Measurements from ENCODE around the gene TMEM132E. TPM values are rescaled to one million over a fixed set of nuclear protein-coding genes. Genes with fewer than 3 reads are reported as not detected.

TMEM132E gene
- total and polyA plus RNA-seq, 3 donors from 2014 or later: 2.6 to 3.6 (median 3.1) TPM

DNA sequence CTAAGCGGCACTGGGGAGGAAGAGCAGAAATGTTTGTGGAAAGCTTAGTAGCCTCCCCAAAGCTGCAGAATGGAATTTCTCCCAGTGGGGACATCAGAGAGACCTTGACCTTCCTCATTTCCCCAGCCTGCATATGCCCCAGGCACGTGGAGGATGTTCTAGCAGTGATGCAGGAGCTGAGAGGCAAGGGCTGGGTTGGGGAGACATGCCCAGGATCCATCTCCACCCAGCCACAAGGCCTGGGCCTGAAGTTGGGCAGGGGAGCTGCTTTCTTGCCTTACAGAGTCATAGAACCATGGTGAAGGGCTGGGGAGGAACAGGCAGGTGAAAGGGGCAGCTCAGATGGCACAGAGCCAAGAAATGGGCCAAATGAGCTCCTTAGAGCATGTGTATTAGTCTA, 104.0 kb downstream of the TMEM132E start:
- Histone ChIP-seq H3K27ac (no peak overlapping the region), H3K9me3 (no peaks in the 10 kb centered on the region), H3K4me3 (no peak overlapping the region), H3K4me1 (no peaks in the 10 kb centered on the region), H3K27me3 (no peaks in the 10 kb centered on the region), H3K36me3 (ENCODE audit: low read depth, missing control alignments) (no peaks in the 10 kb centered on the region)
- TF ChIP-seq POLR2A (IDR thresholded peaks at IDR 0.05): no peak
- TF ChIP-seq, protein P1, sequence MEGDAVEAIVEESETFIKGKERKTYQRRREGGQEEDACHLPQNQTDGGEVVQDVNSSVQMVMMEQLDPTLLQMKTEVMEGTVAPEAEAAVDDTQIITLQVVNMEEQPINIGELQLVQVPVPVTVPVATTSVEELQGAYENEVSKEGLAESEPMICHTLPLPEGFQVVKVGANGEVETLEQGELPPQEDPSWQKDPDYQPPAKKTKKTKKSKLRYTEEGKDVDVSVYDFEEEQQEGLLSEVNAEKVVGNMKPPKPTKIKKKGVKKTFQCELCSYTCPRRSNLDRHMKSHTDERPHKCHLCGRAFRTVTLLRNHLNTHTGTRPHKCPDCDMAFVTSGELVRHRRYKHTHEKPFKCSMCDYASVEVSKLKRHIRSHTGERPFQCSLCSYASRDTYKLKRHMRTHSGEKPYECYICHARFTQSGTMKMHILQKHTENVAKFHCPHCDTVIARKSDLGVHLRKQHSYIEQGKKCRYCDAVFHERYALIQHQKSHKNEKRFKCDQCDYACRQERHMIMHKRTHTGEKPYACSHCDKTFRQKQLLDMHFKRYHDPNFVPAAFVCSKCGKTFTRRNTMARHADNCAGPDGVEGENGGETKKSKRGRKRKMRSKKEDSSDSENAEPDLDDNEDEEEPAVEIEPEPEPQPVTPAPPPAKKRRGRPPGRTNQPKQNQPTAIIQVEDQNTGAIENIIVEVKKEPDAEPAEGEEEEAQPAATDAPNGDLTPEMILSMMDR (IDR thresholded peaks at IDR 0.05): no peak
- intact Hi-C loops (cut with DNase I; ENCODE audit: low total_unique reads): no loop called here
- DNase-seq: no peak
- 42 to 49% methylated on average over 2 of the region's 2 CpGs for WGBS, 2 donors

Other genes with a start within 250 kb of the TMEM132E start
- gene CCL13, start 223.1 kb upstream of the TMEM132E start, total RNA-seq: not detected
- gene CCL13, start 223.1 kb upstream of the TMEM132E start, polyA plus RNA-seq (ENCODE audit: insufficient read depth, low read depth, low replicate concordance): 5.2 TPM
- 1 to 10 TPM in 1 of 2 donors, not detected in 1; 1.5 TPM for gene CCL1, start 216.3 kb upstream of the TMEM132E start, total RNA-seq
- gene CCL1, start 216.3 kb upstream of the TMEM132E start, polyA plus RNA-seq (ENCODE audit: insufficient read depth, low read depth, low replicate concordance): not detected

Measured in testis (tissue), 3 donors.